ENCODE results near the gene PRIMA1. TPM values are rescaled to one million over a fixed set of nuclear protein-coding genes. Genes with fewer than 3 reads are reported as not detected.
"Not testable (repeated sequence)": the region's sequence is repeated elsewhere in the genome, so short reads cannot be mapped to it uniquely, and the experiment has no call there.

The PRIMA1 gene
- total and polyA plus RNA-seq, 12 donors: 1.8 to 16.3 (median 4.1) TPM

- no peaks in the 10 kb centered on the region for H3K27me3 ChIP-seq
- intact Hi-C loops (cut with DNase I): no loop called here
- H3K27ac ChIP-seq: no peak overlapping the region
- ATAC-seq (no peak), DNase-seq (no peak)
- no peak overlapping the region for H3K4me3 ChIP-seq
- WGBS, 2 donors: 90 to 96% methylated on average over 1 of the region's 1 CpG
- no peak for TF ChIP-seq CTCF (IDR thresholded peaks at IDR 0.05)
- H3K36me3 ChIP-seq: no peaks in the 10 kb centered on the region
- H3K4me1 ChIP-seq: no peaks in the 10 kb centered on the region
- H3K9me3 ChIP-seq: peaks cover 0 to 49% (median 17%) of the 10 kb centered on the region in 11 donors
Measured at GRCh38 chr14:93811020-93811419, 22.7 kb upstream of the PRIMA1 start.

GRCh38 chr14:93809491-93810420, 21.5 kb upstream of the PRIMA1 start:
- H3K4me1 ChIP-seq; H3K27ac ChIP-seq; DNase-seq; intact Hi-C loops (cut with DNase I); H3K36me3 ChIP-seq; ATAC-seq; H3K27me3 ChIP-seq; H3K4me3 ChIP-seq: not testable (repeated sequence)
- H3K9me3 ChIP-seq: peaks cover 0 to 36% (median 10%) of the 10 kb centered on the region in 11 donors
- WGBS, 2 donors: 60 to 64% methylated on average over 5 to 6 of the region's 6 CpGs

- WGBS, 2 donors: 57 to 63% methylated on average over 9 of the region's 9 CpGs
- Histone ChIP-seq H3K9me3 (peaks cover 0 to 4% (median 0%) of the 10 kb centered on the region in 11 donors), H3K27me3 (peaks cover 0 to 6% (median 0%) of the 10 kb centered on the region in 7 donors), H3K36me3 (no peaks in the 10 kb centered on the region), H3K4me3 (no peak overlapping the region), H3K27ac (no peak overlapping the region), H3K4me1 (no peaks in the 10 kb centered on the region)
- DNase-seq (no peak), ATAC-seq (no peak)
- intact Hi-C loops (cut with DNase I): no loop called here
- TF ChIP-seq CTCF (IDR thresholded peaks at IDR 0.05): no peak
Measured at GRCh38 chr14:93804654-93805053, 16.4 kb upstream of the PRIMA1 start.

GRCh38 chr14:93803408-93804318, 15.4 kb upstream of the PRIMA1 start:
- no peak for DNase-seq
- intact Hi-C loops (cut with DNase I): no loop called here
- Histone ChIP-seq H3K36me3 (no peaks in the 10 kb centered on the region), H3K4me3 (no peak overlapping the region), H3K4me1 (no peaks in the 10 kb centered on the region), H3K27me3 (peaks cover 0 to 16% (median 7%) of the 10 kb centered on the region in 7 donors), H3K9me3 (no peaks in the 10 kb centered on the region), H3K27ac (no peak overlapping the region)
- 82 to 83% methylated on average over 15 of the region's 15 CpGs for WGBS, 2 donors
- no peak for TF ChIP-seq CTCF (IDR thresholded peaks at IDR 0.05)
- peak in 1 of 8 donors; percentile 53 for ATAC-seq

Measured in heart right ventricle (tissue), 16 donors.